ENCODE data around the gene RAB7A. TPM values are rescaled to one million over a fixed set of nuclear protein-coding genes. Genes with fewer than 3 reads are reported as not detected.

RAB7A gene
- total and polyA plus RNA-seq, 2 donors (not counting 1 experiment from before 2014, with no cell fraction given) = 62.7 to 138 TPM

- Histone ChIP-seq H4K20me1 (ENCODE audit: control insufficient read depth, insufficient read depth, low read length, poor library complexity, severe bottlenecking) (peaks cover 88% of the 10 kb centered on the region), H3K4me2 (replicated peaks; ENCODE audit: low read depth, low read length, poor library complexity, severe bottlenecking) (no peak overlapping the region), H3K9ac (ENCODE audit: low read length) (no peak overlapping the region), H3K36me3 (replicated peaks in 1 of 2; ENCODE audit: control extremely low read depth in 1 of 2, control insufficient read depth in 1 of 2, extremely low read depth in 1 of 2, insufficient read depth in 2 of 2, low read length in 1 of 2) (peaks cover 0 to 17% of the 10 kb centered on the region in 2 experiments), H3K9me3 (ENCODE audit: control extremely low read depth in 1 of 3, control insufficient read depth in 2 of 3, insufficient read depth in 1 of 3, low read length in 2 of 3) (no peaks in the 10 kb centered on the region), H2AFZ (ENCODE audit: insufficient read depth, low read depth, low read length, poor library complexity, severe bottlenecking) (no peak overlapping the region), H3K4me3 (ENCODE audit: control extremely low read depth in 1 of 5, extremely low read depth in 1 of 5, insufficient read depth in 1 of 5, low read depth in 2 of 5, low read length in 4 of 5) (no peak overlapping the region), H3K27ac (ENCODE audit: low read length in 2 of 2) (peak overlapping the region in 1 of 2 donors; percentile 1), H3K79me2 (ENCODE audit: control insufficient read depth, insufficient read depth, low read length) (peaks cover 99% of the 10 kb centered on the region), H3K27me3 (replicated peaks in 1 of 4; ENCODE audit: control extremely low read depth in 1 of 4, control insufficient read depth in 3 of 4, insufficient read depth in 4 of 4, low read length in 3 of 4) (no peaks in the 10 kb centered on the region), H3K4me1 (ENCODE audit: control insufficient read depth in 2 of 2, insufficient read depth in 2 of 2, low read length in 2 of 2) (peaks cover 34 to 37% of the 10 kb centered on the region in 2 donors)
- ChIA-PET CTCF (interaction anchor here (1.4 kb wide), 1 partner anchor 9 kb away, joined by 4 read pairs; the partner anchor contains the start of gene RAB7A), POLR2A (no interaction called here)
- ATAC-seq (ENCODE audit: low read depth) = no peak
- no peaks in the 10 kb centered on the region for H3K27me3 Mint-ChIP-seq
- H3K4me3 Mint-ChIP-seq = no peak overlapping the region
- intact Hi-C loops (cut with micrococcal nuclease) = no loop called here
- H3K27ac Mint-ChIP-seq = peak overlapping the region; percentile 62
- H3K4me1 Mint-ChIP-seq = peaks cover 52% of the 10 kb centered on the region
- no peaks in the 10 kb centered on the region for H3K9me3 Mint-ChIP-seq (ENCODE audit: insufficient read depth)
- TF ChIP-seq CTCF (IDR thresholded peaks at IDR 0.05) (no peak), EZH2 (IDR thresholded peaks at IDR 0.05; ENCODE audit: borderline replicate concordance, insufficient read depth, low read depth, low read length, poor library complexity, severe bottlenecking) (no peak)
- DNase-seq = no peak
Measured at GRCh38 chr3:128735287-128735686, 9.3 kb downstream of the RAB7A start.

- ATAC-seq (ENCODE audit: low read depth) (no peak), DNase-seq (no peak)
- no peak overlapping the region for H3K4me2 ChIP-seq (replicated peaks; ENCODE audit: low read depth, low read length, poor library complexity, severe bottlenecking)
- no peak overlapping the region for H2AFZ ChIP-seq (ENCODE audit: insufficient read depth, low read depth, low read length, poor library complexity, severe bottlenecking)
- no peak overlapping the region for H3K9ac ChIP-seq (ENCODE audit: low read length)
- no peaks in the 10 kb centered on the region for H3K9me3 ChIP-seq (ENCODE audit: control extremely low read depth in 1 of 3, control insufficient read depth in 2 of 3, insufficient read depth in 1 of 3, low read length in 2 of 3)
- Mint-ChIP-seq H3K27ac (no peak overlapping the region), H3K4me3 (no peak overlapping the region), H3K9me3 (ENCODE audit: insufficient read depth) (no peaks in the 10 kb centered on the region), H3K4me1 (peaks cover 48% of the 10 kb centered on the region), H3K27me3 (no peaks in the 10 kb centered on the region)
- no peak overlapping the region for H3K4me3 ChIP-seq (ENCODE audit: control extremely low read depth in 1 of 5, extremely low read depth in 1 of 5, insufficient read depth in 1 of 5, low read depth in 2 of 5, low read length in 4 of 5)
- peaks cover 0 to 17% of the 10 kb centered on the region in 2 experiments for H3K36me3 ChIP-seq (replicated peaks in 1 of 2; ENCODE audit: control extremely low read depth in 1 of 2, control insufficient read depth in 1 of 2, extremely low read depth in 1 of 2, insufficient read depth in 2 of 2, low read length in 1 of 2)
- peak overlapping the region in 1 of 2 donors; percentile 11 for H3K27ac ChIP-seq (ENCODE audit: low read length in 2 of 2)
- TF ChIP-seq CTCF (IDR thresholded peaks at IDR 0.05) (no peak), EZH2 (IDR thresholded peaks at IDR 0.05; ENCODE audit: borderline replicate concordance, insufficient read depth, low read depth, low read length, poor library complexity, severe bottlenecking) (no peak)
- intact Hi-C loops (cut with micrococcal nuclease) = no loop called here
- no peaks in the 10 kb centered on the region for H3K27me3 ChIP-seq (replicated peaks in 1 of 4; ENCODE audit: control extremely low read depth in 1 of 4, control insufficient read depth in 3 of 4, insufficient read depth in 4 of 4, low read length in 3 of 4)
- H3K79me2 ChIP-seq (ENCODE audit: control insufficient read depth, insufficient read depth, low read length) = peaks cover 98% of the 10 kb centered on the region
- H3K4me1 ChIP-seq (ENCODE audit: control insufficient read depth in 2 of 2, insufficient read depth in 2 of 2, low read length in 2 of 2) = peaks cover 28 to 32% of the 10 kb centered on the region in 2 donors
- POLR2A ChIA-PET = interaction anchor here (0.6 kb wide), 1 partner anchor 245 kb away, joined by 3 read pairs; no protein-coding TSS in a partner anchor
- peaks cover 86% of the 10 kb centered on the region for H4K20me1 ChIP-seq (ENCODE audit: control insufficient read depth, insufficient read depth, low read length, poor library complexity, severe bottlenecking)
- CTCF ChIA-PET = no interaction called here
- WGBS (ENCODE audit: insufficient coverage) = no CpG with 5 or more reads among the region's 2 CpGs
Measured at GRCh38 chr3:128735884-128736283, 9.9 kb downstream of the RAB7A start.

Measured in B cell (primary cell).